K562 (cell line): ENCODE measurements around the gene ANGEL2.
A peak's percentile ranks its signal among the peaks of the same experiment; 100 is the strongest.

Experiments used
- HDGF ChIP-seq: fragments of 450-650 bp; IDR thresholded peaks from 2 replicates; pipeline ENCODE4 v1.6.1; 2016
- HMG20B ChIP-seq: fragments of 250-450 bp; sonication (Bioruptor Pico); IDR thresholded peaks from 2 replicates; pipeline ENCODE4 v1.5.0; 2021; ENCODE audit warnings: mild to moderate bottlenecking
- NFIC ChIP-seq: fragments of 450-650 bp; IDR thresholded peaks from 2 replicates; pipeline ENCODE4 v1.6.1; 2017; ENCODE audit warnings: mild to moderate bottlenecking, inconsistent platforms
- RAD21 ChIP-seq, 2 experiments: fragments of 250-450 bp in 1 of 2; fragments of 450-650 bp in 1 of 2; sonication (Bioruptor Pico) in 1 of 2; formaldehyde crosslinking in 1 of 2; IDR thresholded peaks in 1 of 2; conservative IDR thresholded peaks in 1 of 2; 2 replicates each; pipeline versions ENCODE4 v1.4.0 to v1.8.0; 2020 to 2022; ENCODE audit warnings: mild to moderate bottlenecking in 2 of 2, moderate library complexity in 1 of 2
- RNF2 ChIP-seq: sonication (generic); IDR thresholded peaks from 2 replicates; pipeline ENCODE4 v1.6.1; 2016
- ZFP1 ChIP-seq: fragments of 450-650 bp; formaldehyde crosslinking; IDR thresholded peaks from 2 replicates; pipeline ENCODE4 v1.4.0; 2020; ENCODE audit warnings: mild to moderate bottlenecking, mixed read lengths
- TF ChIP-seq, protein P1 (sequence below): fragments of 150-350 bp; IDR thresholded peaks from 2 replicates; pipeline ENCODE4 v1.6.1; 2014; ENCODE audit warnings: low read depth, mild to moderate bottlenecking, low read length, borderline replicate concordance
- TF ChIP-seq, protein P2 (sequence below), 3 experiments: IDR thresholded peaks in 2 of 3; conservative IDR thresholded peaks in 1 of 3; 2 replicates each; pipeline ENCODE4 v1.5.1; 2011 to 2012; ENCODE audit warnings: low read length in 3 of 3, mild to moderate bottlenecking in 3 of 3, control low read depth in 2 of 3, improper control_type of control experiment in 1 of 3, inconsistent platforms in 1 of 3, low read depth in 1 of 3, mixed read lengths in 1 of 3, moderate library complexity in 1 of 3; ENCODE audit not compliant: insufficient read depth in 2 of 3

- TF ChIP-seq RNF2 (no peak), HMG20B (CRISPR knock-in tag) (no peak), HDGF (no peak), NFIC (peak; percentile 77), ZFP1 (CRISPR knock-in tag) (no peak), RAD21 (CRISPR knock-in tag; conservative IDR thresholded peaks at IDR 0.05 in 1 of 2, IDR thresholded peaks at IDR 0.05 in 1 of 2) (no peak)
- TF ChIP-seq, protein P1, sequence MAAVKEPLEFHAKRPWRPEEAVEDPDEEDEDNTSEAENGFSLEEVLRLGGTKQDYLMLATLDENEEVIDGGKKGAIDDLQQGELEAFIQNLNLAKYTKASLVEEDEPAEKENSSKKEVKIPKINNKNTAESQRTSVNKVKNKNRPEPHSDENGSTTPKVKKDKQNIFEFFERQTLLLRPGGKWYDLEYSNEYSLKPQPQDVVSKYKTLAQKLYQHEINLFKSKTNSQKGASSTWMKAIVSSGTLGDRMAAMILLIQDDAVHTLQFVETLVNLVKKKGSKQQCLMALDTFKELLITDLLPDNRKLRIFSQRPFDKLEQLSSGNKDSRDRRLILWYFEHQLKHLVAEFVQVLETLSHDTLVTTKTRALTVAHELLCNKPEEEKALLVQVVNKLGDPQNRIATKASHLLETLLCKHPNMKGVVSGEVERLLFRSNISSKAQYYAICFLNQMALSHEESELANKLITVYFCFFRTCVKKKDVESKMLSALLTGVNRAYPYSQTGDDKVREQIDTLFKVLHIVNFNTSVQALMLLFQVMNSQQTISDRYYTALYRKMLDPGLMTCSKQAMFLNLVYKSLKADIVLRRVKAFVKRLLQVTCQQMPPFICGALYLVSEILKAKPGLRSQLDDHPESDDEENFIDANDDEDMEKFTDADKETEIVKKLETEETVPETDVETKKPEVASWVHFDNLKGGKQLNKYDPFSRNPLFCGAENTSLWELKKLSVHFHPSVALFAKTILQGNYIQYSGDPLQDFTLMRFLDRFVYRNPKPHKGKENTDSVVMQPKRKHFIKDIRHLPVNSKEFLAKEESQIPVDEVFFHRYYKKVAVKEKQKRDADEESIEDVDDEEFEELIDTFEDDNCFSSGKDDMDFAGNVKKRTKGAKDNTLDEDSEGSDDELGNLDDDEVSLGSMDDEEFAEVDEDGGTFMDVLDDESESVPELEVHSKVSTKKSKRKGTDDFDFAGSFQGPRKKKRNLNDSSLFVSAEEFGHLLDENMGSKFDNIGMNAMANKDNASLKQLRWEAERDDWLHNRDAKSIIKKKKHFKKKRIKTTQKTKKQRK: no peak
- TF ChIP-seq, protein P2, sequence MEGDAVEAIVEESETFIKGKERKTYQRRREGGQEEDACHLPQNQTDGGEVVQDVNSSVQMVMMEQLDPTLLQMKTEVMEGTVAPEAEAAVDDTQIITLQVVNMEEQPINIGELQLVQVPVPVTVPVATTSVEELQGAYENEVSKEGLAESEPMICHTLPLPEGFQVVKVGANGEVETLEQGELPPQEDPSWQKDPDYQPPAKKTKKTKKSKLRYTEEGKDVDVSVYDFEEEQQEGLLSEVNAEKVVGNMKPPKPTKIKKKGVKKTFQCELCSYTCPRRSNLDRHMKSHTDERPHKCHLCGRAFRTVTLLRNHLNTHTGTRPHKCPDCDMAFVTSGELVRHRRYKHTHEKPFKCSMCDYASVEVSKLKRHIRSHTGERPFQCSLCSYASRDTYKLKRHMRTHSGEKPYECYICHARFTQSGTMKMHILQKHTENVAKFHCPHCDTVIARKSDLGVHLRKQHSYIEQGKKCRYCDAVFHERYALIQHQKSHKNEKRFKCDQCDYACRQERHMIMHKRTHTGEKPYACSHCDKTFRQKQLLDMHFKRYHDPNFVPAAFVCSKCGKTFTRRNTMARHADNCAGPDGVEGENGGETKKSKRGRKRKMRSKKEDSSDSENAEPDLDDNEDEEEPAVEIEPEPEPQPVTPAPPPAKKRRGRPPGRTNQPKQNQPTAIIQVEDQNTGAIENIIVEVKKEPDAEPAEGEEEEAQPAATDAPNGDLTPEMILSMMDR (IDR thresholded peaks at IDR 0.05 in 2 of 3, conservative IDR thresholded peaks at IDR 0.05 in 1 of 3; ENCODE audit: insufficient read depth in 2 of 3, low read depth in 1 of 3, low read length in 3 of 3): no peak
These were observed 39.3 kb upstream of the ANGEL2 start for GRCh38 chr1:213054733-213055591.
